ENCODE measurements around the gene PAN2.
"Not testable (repeated sequence)": the region's sequence is repeated elsewhere in the genome, so short reads cannot be mapped to it uniquely, and the experiment has no call there.

The PAN2 gene

DNA sequence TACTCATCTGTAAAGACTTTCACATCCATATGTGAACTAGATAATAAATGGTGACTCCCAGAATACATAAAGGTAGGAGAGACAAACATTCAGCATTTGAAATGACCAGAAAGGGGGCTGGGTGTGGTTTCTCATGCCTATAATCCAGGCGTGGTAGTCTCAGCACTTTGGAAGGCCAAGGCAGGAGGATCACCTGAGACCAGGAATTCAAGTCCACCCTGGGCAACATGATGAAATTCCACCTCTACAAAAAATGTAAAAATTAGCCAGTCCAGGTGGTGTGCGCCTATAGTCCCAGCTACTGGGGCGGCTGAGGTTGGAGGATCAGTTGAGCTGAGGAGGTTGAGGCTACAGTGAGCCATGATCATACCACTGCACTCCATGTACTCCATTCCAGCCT is 29.5 kb downstream of the PAN2 start:
- no peak for DNase-seq

DNA sequence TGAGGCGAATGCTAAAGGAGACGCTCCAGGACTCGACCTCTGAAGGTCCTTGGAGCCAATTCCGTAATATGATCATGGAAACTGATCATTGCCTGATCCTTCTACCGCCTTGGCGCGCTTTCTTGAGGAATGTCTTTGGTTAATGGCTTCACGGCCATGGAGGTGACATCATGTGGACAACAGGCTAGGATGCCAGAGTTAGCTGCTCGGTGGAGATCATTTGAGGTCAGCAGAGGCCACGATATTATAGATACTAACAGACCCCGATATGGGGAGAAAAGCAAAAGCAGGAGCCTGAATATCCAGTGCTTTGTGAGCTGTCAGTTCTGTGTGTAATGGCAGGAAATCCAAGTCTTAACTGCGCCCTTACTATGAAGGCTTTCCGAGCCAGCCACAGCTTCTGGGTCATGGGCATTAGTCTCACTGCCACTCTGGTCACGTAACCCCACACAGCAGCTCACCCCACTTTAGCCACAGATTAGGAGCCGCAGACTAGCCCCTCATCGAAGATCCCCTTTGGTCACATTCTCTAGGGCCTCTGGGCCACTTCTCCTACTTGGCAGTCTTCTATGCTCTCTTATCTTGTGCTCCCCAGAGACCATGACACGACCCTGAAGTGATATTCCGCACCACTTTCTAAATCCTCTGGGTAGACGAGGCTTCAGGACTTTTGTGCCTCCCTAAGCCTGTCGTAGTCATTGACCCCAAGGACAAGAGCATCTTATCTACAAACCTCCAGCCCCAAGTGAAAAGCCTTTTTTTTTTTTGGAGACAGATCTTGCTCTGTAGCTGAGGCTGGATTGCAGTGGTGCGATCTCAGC is 32.9 kb downstream of the PAN2 start:
- DNase-seq = no peak

DNA sequence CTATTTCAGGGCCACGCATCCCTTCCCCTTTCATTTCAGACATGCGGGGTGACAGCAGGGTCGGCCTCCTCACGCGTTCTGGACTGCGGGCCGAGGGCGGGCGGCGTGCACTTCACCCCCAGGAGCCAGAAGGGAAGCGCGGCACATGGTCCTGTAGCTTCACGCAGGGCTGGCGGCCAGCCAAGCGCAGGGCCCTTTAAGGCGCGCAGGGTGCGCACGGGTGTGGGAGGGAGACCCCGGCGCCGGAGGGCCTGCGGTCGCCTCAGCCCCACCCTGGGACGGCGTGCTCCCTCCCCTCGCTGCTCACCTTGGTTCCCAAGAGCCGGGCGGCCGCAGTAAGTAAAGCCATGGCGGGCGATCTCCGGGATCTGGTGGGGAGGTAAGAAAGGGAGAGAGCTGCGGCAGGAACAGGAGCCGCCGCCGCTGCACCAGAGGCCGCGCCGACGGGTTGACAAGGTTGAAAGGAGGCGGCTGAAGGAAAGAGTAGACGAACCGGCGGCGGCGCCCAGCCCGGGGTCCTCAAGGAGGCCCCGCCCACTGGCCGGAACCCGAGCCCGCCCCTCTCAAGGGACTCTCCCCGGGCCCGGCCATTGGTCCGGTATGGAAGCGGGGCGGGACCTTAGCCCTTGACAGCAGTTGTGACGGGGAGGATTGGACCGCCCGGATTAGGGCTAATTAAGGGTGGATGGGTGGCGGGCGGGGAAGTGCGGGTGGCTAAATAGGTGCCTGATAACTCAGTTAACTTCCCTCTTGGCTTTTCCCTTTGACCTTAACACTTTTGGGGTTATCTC is 33.8 kb downstream of the PAN2 start, which contains the start of gene CS:
Gene CS, minus strand, starts transcription at position 478 of the 791 bp plus-strand sequence. Its CDS starts 129 bp downstream, at position 349.
- DNase-seq = peak; percentile 78

DNA sequence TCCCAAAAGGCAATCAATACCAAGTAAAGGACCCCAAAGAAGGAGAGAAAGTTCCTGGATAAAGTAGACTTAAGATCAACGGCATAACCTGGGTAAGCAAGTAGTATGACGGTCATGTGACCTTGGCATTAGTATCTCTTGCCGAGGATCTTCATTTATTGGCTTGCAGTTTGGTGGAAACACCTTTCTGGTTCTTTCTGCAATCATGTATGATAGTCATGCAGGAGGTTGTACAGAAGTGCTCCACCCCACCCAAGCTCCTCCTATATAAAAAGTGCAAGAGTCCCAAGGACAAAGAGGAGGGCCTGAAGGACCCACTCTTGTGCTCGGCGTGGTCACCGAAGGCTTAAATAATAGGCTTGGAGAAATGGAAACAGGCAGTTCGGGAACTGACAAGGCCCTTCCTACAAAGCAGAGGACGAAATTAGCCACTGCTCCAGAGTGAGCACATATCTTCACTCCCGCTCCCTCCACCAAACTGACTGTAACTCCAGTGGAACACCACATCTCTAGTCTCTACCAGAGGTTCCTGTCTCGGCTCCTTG is 34.4 kb downstream of the PAN2 start:
- DNase-seq = no peak

DNA sequence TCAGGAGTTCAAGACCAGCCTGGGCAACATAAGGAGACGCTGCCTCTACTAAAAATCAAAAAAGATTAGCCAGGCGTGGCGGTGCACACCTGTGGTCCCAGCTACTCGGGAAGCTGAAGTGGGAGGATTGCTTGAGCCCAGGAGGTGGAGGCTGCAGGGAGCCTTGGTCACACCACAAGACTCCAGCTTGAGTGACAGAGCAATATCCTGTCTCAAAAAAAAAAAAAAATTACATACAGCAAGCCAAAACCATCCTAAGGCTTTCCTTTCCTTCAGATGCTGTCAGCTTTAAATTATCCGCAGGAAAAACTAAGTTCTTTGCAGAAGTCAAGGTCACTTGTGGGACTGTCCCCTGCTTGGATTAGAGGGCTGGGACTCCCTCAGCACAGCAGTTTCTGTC is 35.0 kb downstream of the PAN2 start:
- no peak for DNase-seq

DNA sequence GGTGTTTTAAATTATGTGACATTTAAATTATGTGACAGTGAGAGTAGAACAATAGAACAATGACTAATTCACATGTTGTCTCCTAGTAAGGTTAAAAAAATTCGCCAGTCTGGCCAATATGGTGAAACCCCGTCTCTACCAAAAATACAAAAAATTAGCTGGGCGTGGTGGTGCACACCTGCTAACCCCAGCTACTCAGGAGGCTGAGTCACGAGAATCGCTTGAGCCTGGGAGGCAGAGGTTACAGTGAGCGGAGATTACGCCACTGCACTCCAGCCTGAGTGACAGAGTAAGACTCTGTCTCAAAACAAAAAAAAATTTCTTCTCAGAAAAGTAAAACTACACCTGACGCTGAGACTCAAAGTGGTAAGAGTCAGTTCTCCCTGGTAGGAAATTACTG is 36.4 kb downstream of the PAN2 start:
- no peak for DNase-seq

DNA sequence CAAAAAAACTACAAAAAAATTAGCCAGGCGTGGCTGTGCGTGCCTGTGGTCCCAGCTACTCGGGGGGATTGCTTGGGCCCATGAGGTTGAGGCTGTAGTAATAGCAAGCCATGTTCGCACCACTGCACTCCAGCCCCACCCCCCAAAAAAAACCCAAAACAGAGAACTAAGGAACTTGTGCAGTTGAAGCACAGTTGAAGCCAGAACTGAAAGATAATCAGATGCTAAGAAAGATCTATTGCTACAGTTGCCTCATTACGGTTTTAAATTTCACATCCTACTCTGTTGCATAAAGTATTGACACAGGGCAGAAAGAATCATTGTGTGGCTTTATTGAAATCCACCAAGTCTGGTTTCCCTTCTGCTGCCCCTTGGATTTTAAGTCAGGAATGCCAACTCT is 37.5 kb downstream of the PAN2 start:
- DNase-seq = no peak

DNA sequence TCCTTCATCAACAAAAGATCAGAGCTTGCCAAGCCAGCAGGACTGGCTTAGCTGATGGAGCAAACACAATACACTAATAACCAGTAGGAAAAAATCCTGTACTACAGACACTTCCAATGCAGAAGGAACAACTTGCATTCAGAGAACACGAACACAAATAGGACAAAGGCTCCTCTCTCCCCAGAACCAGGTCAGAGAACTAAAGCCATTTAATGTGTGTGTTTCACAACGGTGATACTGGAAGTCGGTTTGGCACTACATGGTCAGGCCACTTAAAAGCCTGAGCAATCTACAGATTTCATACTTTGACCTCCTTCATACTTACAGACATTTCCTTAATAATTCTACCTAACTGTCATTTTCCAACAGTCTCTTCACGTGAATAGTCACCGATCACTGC is 40.0 kb downstream of the PAN2 start:
- no peak for DNase-seq

DNA sequence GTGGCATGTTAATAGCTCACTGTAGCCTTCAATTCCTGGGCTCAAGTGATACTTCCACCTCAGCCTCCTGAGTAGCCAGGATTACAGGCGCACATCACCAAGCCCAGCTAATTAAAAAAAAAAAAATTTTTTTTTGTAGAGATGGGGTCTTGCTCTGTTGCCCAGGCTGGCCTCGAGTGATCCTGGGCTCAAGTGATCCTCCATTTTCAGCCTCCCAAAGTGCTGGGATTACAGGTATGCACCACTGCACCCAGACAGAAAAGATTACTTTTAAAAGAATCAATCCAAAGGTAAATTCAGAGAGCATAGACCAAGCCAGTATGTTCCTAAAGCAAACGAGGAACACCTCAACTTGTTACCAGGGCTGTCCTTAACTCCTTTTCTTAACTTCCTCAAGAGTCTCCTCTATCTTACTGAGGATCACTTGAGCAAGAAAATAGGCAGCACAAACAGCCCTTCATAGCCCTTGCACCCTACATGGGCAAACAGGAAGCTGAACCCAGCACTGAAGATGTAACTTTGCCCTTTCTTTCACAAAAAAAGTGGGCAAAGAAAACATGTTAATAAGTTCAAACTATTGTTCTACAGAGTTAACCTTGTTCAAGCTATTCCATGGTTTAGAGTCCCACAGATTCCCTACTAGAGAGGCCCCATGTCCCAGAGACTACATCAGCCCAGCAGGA is 45.0 kb downstream of the PAN2 start:
- no peak for DNase-seq

DNA sequence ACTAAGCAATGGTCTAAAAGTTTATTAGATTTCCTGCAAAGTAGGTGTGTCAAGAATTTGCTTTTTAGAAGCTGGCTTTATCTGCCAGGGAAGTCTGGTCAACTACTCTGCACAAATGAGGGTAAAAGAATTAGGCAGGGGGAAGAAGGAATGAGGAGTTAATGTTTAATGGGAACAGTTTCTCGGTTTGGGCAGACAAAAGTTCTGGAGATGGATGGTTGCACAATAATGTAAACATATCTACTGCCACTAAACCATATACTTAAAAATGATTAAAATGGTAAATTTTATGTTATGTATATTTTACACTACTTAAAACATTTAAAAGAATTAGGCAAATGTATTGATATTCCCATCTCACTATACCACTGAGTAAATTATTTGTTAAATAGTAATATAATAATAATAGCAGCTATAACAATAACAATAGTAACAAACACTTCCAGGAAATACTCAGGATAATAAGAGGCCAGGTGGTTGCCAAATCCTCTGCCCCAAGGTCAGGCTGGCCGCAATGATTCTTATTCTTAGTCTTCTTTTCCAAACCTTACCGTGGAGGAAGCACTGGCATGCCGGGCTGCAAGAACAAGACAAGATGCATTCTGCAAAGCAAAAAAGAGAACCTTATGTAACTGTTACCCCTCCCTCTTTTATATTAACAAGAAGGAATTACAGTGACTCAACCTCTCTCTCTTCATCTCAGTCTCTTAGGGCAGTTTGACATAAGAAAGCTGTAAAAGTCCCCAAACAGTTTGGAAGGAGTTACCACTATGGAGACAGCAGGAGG is 47.6 kb downstream of the PAN2 start:
- no peak for DNase-seq

DNA sequence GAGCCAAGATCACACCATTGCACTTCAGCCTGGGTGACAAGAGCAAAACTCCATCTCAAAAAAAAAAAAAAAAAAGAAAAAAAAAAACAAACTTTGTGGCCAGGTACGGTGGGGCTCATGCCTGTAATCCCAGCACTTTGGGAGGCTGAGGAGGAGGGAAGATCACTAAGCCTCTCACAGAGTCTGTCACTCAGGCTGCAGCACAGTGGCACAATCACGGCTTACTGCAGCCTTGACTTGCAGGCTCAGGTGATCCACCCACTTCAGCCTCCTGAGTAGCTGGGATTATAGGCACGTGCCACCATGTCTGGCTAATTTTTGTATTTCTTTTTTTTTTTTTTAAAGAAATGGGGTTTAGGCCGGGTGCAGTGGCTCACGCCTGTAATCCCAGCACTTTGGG is 49.5 kb downstream of the PAN2 start:
- not testable (repeated sequence) for DNase-seq

DNA sequence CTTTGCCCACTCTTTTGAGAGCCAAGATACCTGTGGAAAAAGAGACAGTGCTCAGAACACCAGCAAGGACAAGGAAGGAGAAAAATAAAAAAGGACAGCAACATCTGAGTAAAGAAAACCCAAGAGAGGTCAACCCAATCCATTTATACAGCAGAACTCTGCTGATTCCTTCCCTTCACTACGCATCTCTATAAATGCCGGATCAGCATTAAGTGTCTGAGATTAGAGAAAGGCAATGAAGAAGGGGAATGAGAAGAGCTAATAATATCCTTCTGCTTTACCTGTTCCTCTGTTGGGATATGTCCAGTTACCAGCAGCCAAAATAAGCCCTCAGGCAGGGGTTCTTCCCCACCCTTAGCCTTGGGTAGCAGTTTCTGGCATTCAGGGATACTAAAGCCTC is 51.2 kb downstream of the PAN2 start:
- DNase-seq = no peak

DNA sequence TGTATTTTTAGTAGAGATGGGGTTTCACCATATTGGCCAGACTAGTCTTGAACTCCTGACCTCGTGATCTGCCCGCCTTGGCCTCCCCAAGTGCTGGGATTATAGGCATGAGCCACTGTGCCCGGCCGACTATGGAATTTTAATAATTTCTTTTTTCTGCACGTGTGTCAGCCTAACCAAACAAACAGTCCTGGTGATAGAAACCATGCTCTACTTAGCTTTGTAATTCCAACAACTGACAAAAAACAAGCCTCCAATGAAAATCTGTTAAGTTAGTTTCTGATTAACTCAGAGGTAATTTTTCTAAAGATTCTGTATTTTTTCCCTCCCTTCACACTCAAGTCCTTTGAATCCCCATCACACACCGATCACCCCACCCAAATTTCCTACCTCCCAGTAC is 51.8 kb downstream of the PAN2 start:
- no peak for DNase-seq

DNA sequence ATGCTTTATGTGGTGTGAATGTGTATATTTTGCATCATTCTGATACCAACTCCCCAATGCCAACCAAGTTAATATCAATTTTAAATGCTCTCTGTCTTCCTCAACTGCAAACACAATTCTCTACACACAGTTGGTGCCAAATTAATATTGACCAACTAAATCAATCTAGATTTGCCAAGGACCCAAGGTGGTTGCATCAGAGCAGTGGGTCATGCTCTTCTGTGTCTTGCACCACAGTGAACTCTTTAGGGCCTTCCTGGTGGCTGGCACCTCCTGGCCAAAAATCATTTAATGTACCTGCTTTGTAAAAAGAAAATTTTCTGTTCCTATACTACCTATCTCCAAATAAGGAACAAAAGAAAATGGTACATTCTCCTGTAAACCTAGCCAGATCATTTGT is 53.0 kb downstream of the PAN2 start:
- no peak for DNase-seq

DNA sequence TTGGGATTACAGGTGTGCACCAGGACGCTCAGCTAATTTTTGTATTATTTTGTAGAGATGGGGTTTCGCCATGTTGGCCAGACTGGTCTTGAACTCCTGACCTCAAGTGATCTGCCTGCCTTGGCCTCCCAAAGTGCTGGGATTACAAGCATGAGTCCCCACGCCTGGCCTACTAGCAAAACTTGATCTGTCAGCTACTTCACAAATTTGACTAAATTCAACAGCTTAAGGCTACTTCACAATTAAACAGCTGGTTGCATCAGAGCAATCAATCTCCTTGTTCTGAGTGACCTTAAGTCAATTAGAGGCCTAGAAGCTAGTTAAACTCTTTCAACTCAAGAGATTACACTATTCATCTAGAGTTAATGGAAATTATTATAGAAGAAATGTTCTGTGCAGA is 54.9 kb downstream of the PAN2 start:
- no peak for DNase-seq

DNA sequence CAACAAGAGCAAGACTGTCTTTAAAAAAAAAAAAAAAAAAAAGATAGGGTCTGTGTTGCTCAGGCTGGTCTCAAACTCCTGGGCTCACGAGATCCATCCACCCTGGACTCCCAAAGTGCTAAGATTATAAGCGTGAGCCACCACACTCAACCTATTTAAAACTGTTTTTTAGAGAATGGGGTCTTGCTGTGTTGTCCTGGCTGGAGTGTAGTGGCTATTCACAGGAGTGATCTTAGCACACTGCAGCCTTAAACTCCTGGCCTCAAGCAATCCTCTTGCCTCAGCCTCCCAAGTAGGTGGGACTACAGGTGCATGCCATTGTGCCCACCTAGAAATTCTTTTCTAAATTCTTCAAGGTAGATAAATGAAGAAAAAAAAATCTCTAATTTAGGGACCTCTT is 59.5 kb downstream of the PAN2 start:
- no peak for DNase-seq

DNA sequence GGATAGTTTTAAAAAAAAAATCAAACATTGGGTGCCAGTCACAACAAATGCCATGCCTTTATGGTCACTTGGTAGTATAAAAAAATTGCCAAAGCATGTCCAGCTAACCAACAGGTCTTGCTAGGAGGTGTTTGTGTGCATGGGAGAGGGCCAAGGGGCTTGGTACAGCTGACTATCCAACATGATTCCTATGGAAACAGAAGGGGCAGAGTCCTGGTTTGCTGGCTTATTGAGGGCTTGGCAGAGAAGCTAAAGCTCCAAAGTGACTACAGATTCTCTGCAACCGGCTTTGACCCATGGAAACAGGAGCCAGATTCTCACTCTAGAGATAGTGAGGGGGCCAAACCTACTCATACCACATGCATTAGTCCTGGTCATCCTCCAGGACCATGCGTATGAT is 61.3 kb downstream of the PAN2 start:
- not testable (repeated sequence) for DNase-seq

DNA sequence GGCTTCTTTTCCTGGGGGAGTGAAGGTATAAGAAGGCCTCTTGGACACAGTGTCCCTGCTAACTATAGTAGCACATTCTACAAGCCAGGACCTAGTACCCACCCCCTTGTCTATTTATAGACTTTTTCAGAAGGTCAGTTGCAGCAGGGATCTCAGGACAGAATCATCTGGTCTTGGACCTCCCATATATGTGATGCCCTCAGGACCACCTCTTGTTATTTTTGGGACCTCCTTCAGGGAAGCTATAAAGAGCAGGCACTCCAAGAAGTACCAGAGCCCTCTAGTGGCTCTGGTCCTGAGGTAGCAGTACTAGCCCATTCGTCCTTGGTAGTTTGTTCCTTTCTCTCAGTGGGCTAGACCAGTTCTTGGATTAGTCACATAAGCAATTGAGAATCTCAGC is 62.8 kb downstream of the PAN2 start:
- no peak for DNase-seq

DNA sequence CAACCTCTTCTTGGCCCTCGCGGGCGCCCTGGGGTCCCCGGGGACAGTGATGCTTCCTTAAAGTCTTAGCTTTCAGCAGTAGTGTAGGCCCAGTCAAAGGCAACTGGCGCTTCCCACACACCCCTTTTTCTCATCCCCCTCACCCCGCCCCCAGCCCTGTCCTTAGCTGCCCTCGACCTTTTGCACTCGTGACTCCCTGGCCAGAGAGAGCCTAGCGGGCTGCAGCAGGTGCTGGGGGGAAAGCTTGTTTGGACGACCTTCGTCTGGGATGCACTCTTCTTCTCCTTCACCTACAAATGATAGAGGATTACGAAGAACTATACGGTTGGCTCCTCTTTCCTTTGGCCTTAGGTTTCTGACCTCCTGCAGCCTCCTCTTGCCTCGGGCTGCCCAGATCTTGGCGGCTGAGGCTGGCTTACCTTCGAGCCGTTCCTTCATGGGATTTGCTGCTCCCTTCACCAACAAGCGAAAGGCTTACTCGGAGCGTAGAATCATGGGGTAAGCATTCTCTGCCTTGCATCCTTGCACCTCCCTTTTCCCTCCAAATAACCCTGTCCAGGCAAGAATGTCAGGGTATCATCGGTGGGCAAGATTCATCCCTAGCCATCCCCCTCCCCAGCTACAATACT is 66.2 kb downstream of the PAN2 start:
- DNase-seq = no peak

DNA sequence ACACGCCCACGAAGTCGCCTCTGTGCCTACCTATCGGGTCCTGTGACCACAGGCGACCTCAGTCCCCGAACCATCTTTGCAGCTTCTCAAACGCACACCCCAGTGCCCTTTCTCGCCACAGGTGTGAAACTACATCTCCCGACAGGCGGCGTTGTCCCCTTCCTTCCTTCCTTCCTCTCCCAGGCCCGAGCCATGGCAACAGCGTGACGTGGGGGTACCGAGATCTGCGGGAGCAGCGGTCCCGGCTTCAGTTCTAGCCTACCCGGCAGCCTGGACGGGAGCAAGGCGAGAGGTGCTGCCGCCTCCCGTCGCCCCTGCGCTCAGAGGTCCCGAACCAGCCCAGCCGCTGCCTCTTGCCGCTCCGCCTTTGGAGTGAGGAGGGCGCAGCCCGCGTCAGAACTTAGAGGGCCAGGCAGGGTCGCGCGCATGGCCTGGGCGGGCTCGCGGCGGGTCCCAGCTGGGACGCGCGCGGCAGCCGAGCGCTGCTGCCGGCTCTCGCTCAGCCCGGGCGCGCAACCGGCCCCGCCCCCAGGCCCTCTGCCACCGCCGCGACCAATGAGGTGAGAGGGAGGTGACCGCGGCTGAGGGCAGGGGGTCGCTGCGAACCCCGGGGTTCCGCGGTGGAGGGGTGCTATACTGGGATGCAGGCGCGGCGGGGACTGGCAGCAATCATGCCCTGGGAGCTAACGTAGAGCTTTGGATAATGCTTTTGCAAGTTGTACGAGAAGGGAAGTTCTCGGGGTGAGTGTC is 66.9 kb downstream of the PAN2 start, which contains the start of gene COQ10A:
Gene COQ10A, plus strand, starts transcription at position 250 of the 750 bp plus-strand sequence. Its CDS starts 177 bp downstream, at position 427.
- peak; percentile 41 for DNase-seq

All from KG1 (cell line).